Prostate gland (tissue), 2 donors: ENCODE measurements around the gene PTPRA.

Source experiments
- POLR2A ChIP-seq: fragments of 450-650 bp; IDR thresholded peaks from one replicate; pipeline ENCODE4 v1.6.1; 2016; ENCODE audit warnings: antibody characterized with exemption, mild to moderate bottlenecking
- TF ChIP-seq, protein P1 (sequence below), 4 experiments: fragments of 200-600 bp in 2 of 4; fragments of 450-650 bp in 2 of 4; sonication (generic) in 2 of 4; IDR thresholded peaks; 1 replicate in 3 of 4; 2 replicates in 1 of 4; pipeline ENCODE4 v1.5.1; 2016 to 2019; ENCODE audit warnings: antibody characterized with exemption in 4 of 4, mild to moderate bottlenecking in 2 of 4, moderate library complexity in 2 of 4

DNA sequence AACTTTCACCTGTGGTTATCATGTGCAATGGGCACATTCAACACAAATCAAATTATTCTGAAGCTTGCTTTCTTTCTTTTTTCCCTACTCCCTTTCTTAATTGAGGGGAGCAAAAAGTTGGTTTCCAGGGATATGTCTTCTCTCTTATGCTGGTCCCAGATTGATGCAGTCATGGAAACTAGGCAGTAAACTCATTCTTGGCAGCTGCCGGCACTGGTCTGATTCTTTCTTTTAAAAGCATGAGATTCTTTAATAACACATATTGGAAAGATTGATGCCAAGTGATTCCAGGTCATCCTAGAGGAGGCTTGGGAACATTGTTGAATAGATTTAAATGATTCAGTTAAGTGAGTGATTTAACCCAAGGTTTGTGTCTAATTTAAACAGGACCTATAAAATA lies 29.0 kb downstream of the PTPRA start:
- TF ChIP-seq, protein P1, sequence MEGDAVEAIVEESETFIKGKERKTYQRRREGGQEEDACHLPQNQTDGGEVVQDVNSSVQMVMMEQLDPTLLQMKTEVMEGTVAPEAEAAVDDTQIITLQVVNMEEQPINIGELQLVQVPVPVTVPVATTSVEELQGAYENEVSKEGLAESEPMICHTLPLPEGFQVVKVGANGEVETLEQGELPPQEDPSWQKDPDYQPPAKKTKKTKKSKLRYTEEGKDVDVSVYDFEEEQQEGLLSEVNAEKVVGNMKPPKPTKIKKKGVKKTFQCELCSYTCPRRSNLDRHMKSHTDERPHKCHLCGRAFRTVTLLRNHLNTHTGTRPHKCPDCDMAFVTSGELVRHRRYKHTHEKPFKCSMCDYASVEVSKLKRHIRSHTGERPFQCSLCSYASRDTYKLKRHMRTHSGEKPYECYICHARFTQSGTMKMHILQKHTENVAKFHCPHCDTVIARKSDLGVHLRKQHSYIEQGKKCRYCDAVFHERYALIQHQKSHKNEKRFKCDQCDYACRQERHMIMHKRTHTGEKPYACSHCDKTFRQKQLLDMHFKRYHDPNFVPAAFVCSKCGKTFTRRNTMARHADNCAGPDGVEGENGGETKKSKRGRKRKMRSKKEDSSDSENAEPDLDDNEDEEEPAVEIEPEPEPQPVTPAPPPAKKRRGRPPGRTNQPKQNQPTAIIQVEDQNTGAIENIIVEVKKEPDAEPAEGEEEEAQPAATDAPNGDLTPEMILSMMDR (IDR thresholded peaks at IDR 0.05) = no peak
- no peak for TF ChIP-seq POLR2A
